ENCODE data around the gene NDUFC2.
"Not testable (repeated sequence)": the region's sequence is repeated elsewhere in the genome, so short reads cannot be mapped to it uniquely, and the experiment has no call there.

The NDUFC2 gene

DNA sequence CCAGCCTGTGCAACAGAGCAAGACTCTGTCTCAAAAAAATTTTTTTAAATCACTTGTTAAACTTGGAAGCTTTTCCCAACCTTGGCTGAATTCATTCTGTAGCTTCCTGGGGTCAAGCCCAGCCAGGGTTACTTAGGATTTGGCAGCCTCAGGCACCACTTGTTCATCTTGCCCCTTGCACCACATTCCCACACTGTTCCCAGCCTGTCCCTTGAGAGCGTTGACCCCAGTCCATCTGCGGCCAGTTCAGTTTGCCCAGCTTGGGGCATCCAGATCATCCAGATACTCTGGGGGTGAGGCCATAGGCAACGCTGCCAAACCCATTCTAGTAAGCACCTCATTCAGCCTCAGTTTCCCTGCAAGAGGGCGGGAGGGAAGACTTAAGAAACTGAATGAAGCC, 24.7 kb downstream of the NDUFC2 start:
- DNase-seq, result no peak

DNA sequence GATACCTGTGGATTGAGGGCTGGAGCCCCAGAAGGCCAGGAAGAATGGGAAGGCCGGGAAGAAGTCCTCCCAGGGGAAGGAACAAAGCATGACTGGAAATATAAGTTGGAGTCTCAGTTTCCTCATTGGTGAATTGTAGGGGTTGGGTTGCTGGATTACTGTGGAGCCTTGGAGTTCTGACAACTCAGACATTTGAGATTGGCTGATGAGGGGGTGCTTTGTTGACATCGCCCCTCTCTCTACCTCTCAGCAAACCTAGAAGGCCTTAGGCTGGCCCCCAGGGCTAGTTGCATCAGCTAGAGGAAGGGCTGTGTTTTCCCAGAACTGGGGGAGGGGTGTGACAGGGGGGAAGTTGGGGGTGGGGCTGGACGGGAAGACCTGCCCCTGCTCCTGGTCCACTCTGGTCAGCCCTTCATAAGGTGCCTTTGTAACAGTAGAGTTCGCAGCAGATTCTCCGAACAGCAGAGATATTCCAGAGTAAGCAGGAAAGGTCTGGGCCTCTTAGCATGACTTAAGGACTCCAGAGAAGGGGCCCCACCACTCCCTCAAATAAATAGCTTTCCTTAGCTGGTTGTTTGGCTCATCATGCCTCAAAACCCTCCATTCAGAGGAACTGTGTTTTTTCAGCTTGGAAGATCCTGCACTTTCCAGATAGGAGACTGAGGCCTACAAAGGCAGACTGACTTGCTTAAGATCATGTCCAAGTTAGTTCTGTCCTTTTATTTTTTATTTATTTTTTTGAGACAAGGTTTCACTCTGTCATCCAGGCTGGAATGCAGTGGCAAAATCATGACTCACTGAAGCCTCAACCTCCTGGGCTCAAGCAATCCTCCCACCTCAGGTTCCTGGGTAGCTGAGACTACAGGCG, 28.5 kb downstream of the NDUFC2 start:
- no peak for DNase-seq

DNA sequence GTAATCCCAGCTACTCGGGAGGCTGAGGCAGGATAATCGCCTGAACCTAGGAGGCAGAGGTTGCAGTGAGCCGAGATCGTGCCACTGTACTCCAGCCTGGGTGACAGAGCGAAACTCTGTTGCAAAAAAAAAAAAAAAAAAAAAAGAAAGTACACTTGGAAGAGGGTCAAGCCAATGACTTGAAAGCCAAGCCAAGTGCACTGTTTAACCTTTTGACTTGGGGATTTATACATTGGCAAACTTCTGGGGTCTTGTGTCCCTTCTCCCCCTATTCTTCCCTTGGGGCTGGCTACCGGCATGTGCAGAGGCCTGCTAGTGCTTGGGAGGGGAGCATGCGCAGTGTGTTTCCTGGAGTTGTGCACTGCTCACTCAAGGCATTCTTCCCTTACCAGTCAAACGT, 30.3 kb downstream of the NDUFC2 start:
- no peak for DNase-seq

DNA sequence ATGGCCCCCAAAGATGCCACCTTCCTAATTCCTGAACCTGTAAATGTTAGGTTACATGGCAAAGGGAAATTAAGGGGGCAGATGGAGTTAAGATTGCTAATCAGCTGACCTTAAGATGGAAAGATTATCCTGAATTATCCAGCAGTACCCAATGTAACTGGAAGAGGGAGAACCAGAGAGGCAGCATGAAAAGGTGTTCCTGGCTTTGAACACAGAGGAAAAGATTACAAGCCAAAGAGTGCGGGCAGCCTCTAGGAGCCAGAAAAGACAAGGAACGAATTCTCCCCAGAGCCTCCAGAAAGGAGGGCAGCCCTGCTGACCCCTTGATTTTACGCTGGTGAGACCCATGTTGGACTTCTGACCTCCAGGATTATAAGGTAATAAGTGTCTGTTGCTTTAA, 31.1 kb downstream of the NDUFC2 start:
- DNase-seq, result no peak

GRCh38 chr11:78046486-78046854, 33.2 kb downstream of the NDUFC2 start:
- no peak for DNase-seq

DNA sequence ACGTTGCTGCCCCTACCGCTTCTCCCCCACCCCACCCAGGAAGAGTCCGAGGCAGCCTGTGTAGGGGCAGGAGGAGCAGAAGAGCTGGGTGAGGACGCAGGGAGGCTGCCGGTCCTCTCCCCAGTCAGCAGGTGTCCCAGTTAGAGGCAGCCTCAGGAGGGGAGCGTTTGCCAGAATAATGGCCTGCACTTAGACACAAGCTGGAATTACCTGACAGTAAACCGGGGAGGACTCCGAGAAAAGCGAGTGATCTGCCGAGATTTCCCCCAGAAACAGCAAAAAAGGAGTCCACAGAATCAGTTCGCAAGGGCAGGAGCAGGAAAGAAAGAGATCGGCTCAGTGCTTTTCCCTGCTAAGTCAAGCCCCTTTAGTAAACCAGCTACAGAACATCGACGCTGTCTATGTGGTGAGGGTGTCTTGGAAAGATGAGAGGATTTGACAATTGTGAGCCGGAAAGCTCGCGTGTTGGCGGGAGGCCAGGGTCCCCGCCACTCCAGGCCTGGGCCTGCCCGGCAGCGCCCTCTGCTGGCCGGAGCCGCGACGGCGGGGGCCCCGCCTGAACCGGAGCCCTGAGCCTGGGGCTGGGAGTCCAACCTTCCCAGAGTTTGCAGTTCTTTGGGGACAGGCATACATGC, 33.7 kb downstream of the NDUFC2 start:
- DNase-seq, result peak; percentile 17 to 92 (median 76)

DNA sequence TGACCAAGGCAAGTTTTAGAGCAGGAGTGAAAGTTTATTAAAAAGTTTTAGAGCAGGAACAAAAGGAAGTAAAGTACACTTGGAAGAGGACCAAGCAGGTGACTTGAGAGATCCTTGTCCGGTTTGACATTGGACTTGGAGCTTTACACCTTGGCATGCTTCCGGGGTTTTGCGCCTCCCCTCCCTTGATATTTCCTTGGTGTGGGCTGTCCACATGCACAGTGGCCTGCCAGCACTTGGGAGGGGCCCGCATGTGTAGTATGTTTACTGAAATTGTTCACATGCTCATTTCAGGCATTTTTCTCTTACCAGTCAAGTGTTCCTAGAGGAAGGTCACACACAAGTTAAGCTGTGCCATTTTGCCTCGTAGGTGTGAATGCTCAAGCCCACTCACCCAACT, 35.0 kb downstream of the NDUFC2 start:
- no peak for DNase-seq

DNA sequence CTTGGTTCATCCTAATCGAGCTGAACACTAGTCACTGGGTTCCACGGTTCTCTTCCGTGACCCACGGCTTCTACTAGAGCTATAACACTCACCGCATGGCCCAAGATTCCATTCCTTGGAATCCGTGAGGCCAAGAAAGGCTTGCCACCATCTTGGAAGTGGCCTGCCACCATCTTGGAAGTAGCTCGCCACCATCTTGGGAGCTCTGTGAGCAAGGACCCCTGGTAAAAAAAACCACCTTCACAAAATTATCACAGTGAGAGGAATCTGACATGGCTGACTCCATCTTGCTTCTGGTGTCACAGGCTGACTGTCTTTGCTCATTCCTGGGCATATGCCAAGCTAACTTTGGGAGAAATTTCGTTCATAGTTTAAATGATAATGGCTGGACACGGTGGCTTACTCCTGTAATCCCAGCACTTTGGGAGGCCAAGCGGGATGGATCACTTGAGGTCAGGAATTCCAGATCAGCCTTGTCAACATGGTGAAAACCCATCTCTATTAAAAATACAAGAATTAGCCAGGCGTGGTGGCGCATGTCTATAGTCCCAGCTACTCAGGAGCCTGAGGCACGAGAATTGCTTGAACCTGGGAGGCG, 37.7 kb downstream of the NDUFC2 start:
- no peak for DNase-seq

- DNase-seq, result not testable (repeated sequence)
These were observed 38.3 kb downstream of the NDUFC2 start for GRCh38 chr11:78041380-78041719.

GRCh38 chr11:78040691-78041379, 38.8 kb downstream of the NDUFC2 start:
- DNase-seq, result no peak

- DNase-seq, result peak in 9 of 14 donors; percentile 15 to 72 (median 27)
These were observed 39.6 kb downstream of the NDUFC2 start for GRCh38 chr11:78039919-78040671.

GRCh38 chr11:78039391-78039918, 40.2 kb downstream of the NDUFC2 start:
- no peak for DNase-seq

DNA sequence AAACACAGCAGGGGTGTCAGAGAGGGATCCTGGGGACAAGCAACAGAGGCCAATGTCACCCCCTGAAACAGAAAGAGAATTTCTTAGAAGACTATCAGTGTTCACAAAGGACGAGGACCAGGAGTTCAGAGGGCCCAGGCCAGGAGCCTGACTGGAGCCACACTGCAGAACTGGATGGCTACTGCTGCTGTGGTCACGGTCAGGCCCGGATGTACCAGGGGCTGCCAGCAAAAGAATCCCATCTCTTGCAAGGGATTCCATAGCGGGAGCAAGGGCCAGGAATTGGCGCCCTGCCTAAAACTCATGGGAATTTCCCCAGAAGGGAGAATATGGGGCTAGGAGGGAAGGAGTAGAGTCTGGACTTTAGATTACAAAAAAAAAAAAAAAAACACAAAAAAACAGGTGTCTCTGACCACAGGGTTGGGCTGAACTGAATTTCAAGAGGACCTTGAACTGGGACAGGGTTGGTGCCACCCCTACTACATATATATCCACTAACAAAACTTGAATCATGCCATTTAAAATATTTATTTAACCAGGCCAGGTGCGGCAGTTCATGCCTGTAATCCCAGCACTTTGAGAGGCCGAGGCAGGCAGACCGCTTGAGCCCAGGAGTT, 40.9 kb downstream of the NDUFC2 start:
- DNase-seq, result no peak

DNA sequence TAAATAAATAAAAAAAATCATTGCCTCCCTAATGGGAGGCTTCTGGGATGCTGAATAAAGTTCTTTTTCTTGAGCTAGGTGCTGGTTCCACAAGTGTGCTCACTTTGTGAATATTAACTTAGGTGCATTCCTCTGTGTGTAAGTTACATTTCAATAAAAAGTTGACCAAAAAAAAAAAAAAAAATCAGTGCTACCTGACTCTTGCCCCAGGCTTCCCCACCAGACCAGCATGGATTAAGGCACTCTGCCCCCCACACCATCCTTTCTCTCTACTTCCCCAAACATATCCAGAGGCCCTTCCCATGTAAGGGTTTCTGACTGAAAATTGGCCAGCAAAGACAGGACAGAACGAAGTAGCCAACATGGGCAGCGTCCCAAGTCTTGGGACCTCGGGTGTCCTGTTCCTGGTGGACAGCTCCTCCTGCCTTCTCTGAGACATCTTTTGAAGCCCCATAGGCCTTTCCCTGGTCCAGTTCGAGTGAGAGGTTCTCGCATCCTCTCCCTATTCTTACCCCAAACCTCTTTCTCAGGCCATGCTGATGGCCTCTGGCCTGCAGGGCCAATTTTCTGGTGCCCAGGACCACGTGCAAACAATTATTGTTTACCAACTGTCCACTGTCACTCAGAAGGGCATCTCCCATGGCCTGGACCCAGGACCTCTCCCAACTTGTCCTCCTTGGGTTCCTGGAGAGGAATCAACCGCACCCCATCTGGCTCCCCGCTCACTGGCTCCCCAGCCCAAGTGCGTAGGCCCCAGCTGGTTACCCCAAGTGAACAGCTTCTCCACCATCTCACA, 41.6 kb downstream of the NDUFC2 start:
- no peak for DNase-seq

- DNase-seq, result no peak
These were observed 42.6 kb downstream of the NDUFC2 start for GRCh38 chr11:78037056-78037455.

DNA sequence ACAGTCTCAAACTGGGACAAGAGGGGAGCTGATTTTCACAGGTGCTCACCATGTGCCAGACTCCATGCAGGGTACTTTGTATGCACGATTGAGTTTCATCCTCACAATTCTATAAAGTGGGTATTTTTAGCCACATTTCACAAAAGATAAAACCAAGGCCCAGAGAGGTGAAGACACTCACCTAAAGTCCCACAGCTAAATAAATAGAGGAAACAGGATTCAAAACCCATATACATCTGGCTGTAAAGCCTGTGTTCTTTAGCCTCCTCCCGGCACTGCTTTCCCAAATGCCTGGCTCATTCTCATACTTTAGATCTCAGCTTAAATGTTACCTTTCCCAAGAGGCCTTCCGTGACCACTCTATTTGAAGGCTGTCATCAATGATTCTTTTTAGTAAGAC, 43.3 kb downstream of the NDUFC2 start:
- no peak for DNase-seq

DNA sequence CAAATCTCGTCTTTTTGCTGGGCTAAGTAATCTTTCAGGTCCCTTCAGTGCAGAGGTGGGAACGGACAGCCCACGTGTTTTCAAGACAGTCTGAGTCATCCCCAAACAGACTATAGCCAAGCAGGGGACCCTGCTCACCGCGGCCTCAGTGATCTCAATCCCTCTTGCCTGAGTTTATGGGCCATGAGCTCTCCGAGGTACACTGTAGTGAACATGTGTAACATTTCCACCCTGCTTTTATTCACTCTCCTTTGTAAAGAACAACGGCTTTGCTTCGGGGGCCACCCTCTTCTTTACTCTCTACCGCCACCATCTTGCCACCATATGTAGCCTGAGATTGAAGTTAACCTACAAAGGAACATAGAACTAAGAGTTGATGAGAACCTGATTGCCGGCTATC, 45.0 kb downstream of the NDUFC2 start:
- DNase-seq, result no peak

- DNase-seq, result no peak
These were observed 46.6 kb downstream of the NDUFC2 start for GRCh38 chr11:78033040-78033439.

- DNase-seq, result no peak
These were observed 47.6 kb downstream of the NDUFC2 start for GRCh38 chr11:78032090-78032489.

DNA sequence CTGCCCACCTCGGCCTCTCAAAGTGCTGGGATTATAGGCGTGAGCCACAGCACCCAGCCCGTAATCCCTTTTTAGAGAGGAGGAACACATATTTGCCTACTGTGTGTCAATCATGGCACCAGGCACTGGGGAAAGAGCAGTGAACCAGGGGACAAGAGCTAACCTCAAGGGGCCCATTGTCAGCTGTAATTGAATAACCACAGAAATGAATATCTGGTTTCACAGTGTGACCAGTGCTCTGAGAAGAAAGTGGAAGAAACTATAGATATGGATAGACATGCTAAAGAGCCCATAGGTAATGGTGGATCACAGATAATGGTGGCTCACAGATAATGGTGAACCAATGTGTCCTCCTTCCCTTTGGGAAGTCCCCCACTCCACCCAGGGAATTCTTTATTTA, 48.0 kb downstream of the NDUFC2 start:
- DNase-seq, result no peak
